COLO829 (cell line): ENCODE measurements around the gene PRKAA2.

Experiments
- DNase-seq: peaks from one replicate; pipeline ENCODE4 v3.0.0; 2012; ENCODE audit warnings: low spot score

PRKAA2 gene

GRCh38 chr1:56713112-56713511 is 68.0 kb downstream of the PRKAA2 start:
- DNase-seq = no peak

- DNase-seq = no peak
Measured at GRCh38 chr1:56715156-56715555, 70.0 kb downstream of the PRKAA2 start.

GRCh38 chr1:56719171-56719570 is 74.1 kb downstream of the PRKAA2 start:
- DNase-seq = no peak

- DNase-seq = no peak
Measured at GRCh38 chr1:56726706-56727105, 81.6 kb downstream of the PRKAA2 start.

- no peak for DNase-seq
Measured at GRCh38 chr1:56728964-56729363, 83.8 kb downstream of the PRKAA2 start.

GRCh38 chr1:56745231-56745630 is 100.1 kb downstream of the PRKAA2 start:
- no peak for DNase-seq

GRCh38 chr1:56754708-56755479 is 109.8 kb downstream of the PRKAA2 start:
- no peak for DNase-seq

- DNase-seq = no peak
Measured at GRCh38 chr1:56755911-56756310, 110.8 kb downstream of the PRKAA2 start.

GRCh38 chr1:56758135-56758534 is 113.0 kb downstream of the PRKAA2 start:
- no peak for DNase-seq

- DNase-seq = no peak
Measured at GRCh38 chr1:56758794-56759193, 113.7 kb downstream of the PRKAA2 start.
